ENCODE measurements around the gene ERBIN.

DNA sequence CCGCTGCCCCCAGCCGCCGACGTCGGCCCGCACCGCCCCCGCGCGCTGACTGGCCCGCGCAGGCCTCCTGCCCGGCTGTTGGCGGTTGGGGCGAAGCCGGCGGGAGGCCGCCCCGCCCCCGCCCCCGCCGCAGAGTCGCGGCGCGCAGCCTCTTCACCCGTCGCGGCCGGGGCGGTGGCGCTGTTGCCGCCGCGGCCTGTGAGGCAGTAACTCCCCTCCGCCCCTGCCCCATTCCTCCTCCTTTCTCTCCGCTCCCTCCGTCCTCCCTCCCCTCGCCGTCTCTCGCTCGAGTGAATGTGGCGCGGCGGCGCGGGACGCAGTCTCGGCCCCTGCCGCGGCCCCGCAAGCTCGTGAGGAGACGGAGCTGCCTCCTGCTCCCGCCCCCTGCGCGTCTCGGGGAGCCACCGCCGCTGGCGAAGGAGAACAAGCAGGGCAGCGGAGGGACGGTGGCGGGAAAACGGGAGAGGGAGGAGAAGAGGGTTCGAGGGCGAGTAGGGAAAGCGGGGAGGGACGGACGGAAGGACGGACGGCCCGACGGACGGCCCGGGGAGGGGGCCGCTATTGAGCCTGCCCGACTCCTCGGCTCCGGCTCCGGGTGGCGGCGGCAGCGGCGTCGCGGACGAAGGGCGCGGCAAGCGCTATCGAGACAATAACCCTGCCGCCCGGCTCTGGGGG is 637 bp upstream of the ERBIN start:
- TF ChIP-seq, protein P1, sequence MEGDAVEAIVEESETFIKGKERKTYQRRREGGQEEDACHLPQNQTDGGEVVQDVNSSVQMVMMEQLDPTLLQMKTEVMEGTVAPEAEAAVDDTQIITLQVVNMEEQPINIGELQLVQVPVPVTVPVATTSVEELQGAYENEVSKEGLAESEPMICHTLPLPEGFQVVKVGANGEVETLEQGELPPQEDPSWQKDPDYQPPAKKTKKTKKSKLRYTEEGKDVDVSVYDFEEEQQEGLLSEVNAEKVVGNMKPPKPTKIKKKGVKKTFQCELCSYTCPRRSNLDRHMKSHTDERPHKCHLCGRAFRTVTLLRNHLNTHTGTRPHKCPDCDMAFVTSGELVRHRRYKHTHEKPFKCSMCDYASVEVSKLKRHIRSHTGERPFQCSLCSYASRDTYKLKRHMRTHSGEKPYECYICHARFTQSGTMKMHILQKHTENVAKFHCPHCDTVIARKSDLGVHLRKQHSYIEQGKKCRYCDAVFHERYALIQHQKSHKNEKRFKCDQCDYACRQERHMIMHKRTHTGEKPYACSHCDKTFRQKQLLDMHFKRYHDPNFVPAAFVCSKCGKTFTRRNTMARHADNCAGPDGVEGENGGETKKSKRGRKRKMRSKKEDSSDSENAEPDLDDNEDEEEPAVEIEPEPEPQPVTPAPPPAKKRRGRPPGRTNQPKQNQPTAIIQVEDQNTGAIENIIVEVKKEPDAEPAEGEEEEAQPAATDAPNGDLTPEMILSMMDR (conservative IDR thresholded peaks at IDR 0.05) = peak; percentile 85
- peak; percentile 76 for TF ChIP-seq ZFX (IDR thresholded peaks at IDR 0.05)
